HepG2 (cell line): ENCODE measurements around the gene MRPL50. TPM values are rescaled to one million over a fixed set of nuclear protein-coding genes. Genes with fewer than 3 reads are reported as not detected.
A peak's percentile ranks its signal among the peaks of the same experiment; 100 is the strongest.
"Not testable (repeated sequence)": the region's sequence is repeated elsewhere in the genome, so short reads cannot be mapped to it uniquely, and the experiment has no call there.

Experiments
- EP300 ChIP-seq, 3 experiments: sonication (generic) in 1 of 3; formaldehyde crosslinking in 1 of 3; IDR thresholded peaks; 2 replicates each; pipeline versions ENCODE4 v1.5.1 to v1.6.1; 2011 to 2020; ENCODE audit warnings: low read depth in 2 of 3, low read length in 2 of 3, borderline replicate concordance in 1 of 3, improper control_type of control experiment in 1 of 3, mild to moderate bottlenecking in 1 of 3, missing genetic modification reagents in 1 of 3, moderate library complexity in 1 of 3
- HOMEZ ChIP-seq: IDR thresholded peaks from 2 replicates; pipeline ENCODE4 v1.6.1; 2016; ENCODE audit warnings: low read depth
- MAF1 ChIP-seq: sonication (generic); formaldehyde crosslinking; IDR thresholded peaks from 2 replicates; pipeline ENCODE4 v1.5.0; 2020; ENCODE audit warnings: missing genetic modification reagents, borderline replicate concordance
- NCOA2 ChIP-seq: sonication (generic); formaldehyde crosslinking; IDR thresholded peaks from 2 replicates; pipeline ENCODE4 v1.8.0; 2022; ENCODE audit warnings: inconsistent platforms
- NR2C2 ChIP-seq: sonication (generic); formaldehyde crosslinking; IDR thresholded peaks from 2 replicates; pipeline ENCODE4 v1.4.0; 2020; ENCODE audit warnings: missing genetic modification reagents, mild to moderate bottlenecking, moderate library complexity, borderline replicate concordance
- NR2F1 ChIP-seq, 2 experiments: fragments of 450-650 bp in 1 of 2; formaldehyde crosslinking in 1 of 2; IDR thresholded peaks; 2 replicates each; pipeline versions ENCODE4 v1.5.0 to v1.6.1; 2016 to 2020; ENCODE audit warnings: mild to moderate bottlenecking in 1 of 2, missing compliant biosample characterization in 1 of 2, missing genetic modification reagents in 1 of 2, moderate library complexity in 1 of 2
- SOX6 ChIP-seq, 2 experiments: fragments of 450-650 bp in 1 of 2; sonication (generic) in 1 of 2; formaldehyde crosslinking in 1 of 2; IDR thresholded peaks; 2 replicates each; pipeline versions ENCODE4 v1.4.0 to v1.6.1; 2017 to 2020; ENCODE audit warnings: antibody characterized with exemption in 1 of 2, mild to moderate bottlenecking in 1 of 2, missing genetic modification reagents in 1 of 2
- TBP ChIP-seq: sonication (generic); formaldehyde crosslinking; IDR thresholded peaks from 2 replicates; pipeline ENCODE4 v1.5.0; 2020; ENCODE audit warnings: missing genetic modification reagents
- ZBTB14 ChIP-seq: sonication (generic); formaldehyde crosslinking; IDR thresholded peaks from 2 replicates; pipeline ENCODE4 v1.4.0; 2020; ENCODE audit warnings: missing genetic modification reagents
- ZMYM2 ChIP-seq: sonication (generic); formaldehyde crosslinking; IDR thresholded peaks from 2 replicates; pipeline ENCODE4 v1.8.0; 2022; ENCODE audit warnings: mild to moderate bottlenecking, missing genetic modification reagents
- ZNF256 ChIP-seq: sonication (generic); formaldehyde crosslinking; conservative IDR thresholded peaks from 2 replicates; pipeline ENCODE4 v1.4.0; 2020; ENCODE audit warnings: missing genetic modification reagents
- ZNF777 ChIP-seq: sonication (generic); formaldehyde crosslinking; IDR thresholded peaks from 2 replicates; pipeline ENCODE4 v1.4.0; 2020; ENCODE audit warnings: missing genetic modification reagents
- polyA plus RNA-seq, 8 experiments: library from polyadenylated mRNA; depleted of rRNA in 3 of 8; stranded (reverse) in 7 of 8; unstranded in 1 of 8; fragments of >200 nt; fragmentation: Illumina TruSeq in 4 of 8; extraction: Trizol in 4 of 8; gene quantifications; 2 replicates each; pipeline versions ENCODE4 v1.2.1 to v1.2.3, GENCODE V29; 2011 to 2016; ENCODE audit warnings: low read depth in 4 of 8, missing spikeins in 1 of 8, mixed read lengths in 1 of 8; ENCODE audit not compliant: insufficient read depth in 1 of 8
- total RNA-seq, 5 experiments: library from RNA; depleted of rRNA; stranded (reverse); fragments of >200 nt; fragmentation: Illumina TruSeq; extraction: Trizol; gene quantifications; 2 replicates each; pipeline ENCODE4 v1.2.3, GENCODE V29; 2016; ENCODE audit warnings: low read depth in 1 of 5
- TF ChIP-seq, protein P1 (sequence below): sonication (generic); formaldehyde crosslinking; IDR thresholded peaks from 2 replicates; pipeline ENCODE4 v1.4.0; 2020; ENCODE audit warnings: missing genetic modification reagents
- TF ChIP-seq, protein P2 (sequence below): sonication (generic); formaldehyde crosslinking; IDR thresholded peaks from 2 replicates; pipeline ENCODE4 v1.4.0; 2020; ENCODE audit warnings: mild to moderate bottlenecking, missing genetic modification reagents, borderline replicate concordance
- TF ChIP-seq, protein P3 (sequence below): sonication (generic); formaldehyde crosslinking; IDR thresholded peaks from 2 replicates; pipeline ENCODE4 v1.8.0; 2022; ENCODE audit warnings: mild to moderate bottlenecking, missing genetic modification reagents, borderline replicate concordance

The MRPL50 gene
- total and polyA plus RNA-seq, 2 of the 13 experiments (the other 11 are each of a cell fraction or from before 2014, with no cell fraction given): 37.1 to 70.0 TPM

GRCh38 chr9:101384873-101385536, 13.4 kb downstream of the MRPL50 start, which contains the start of gene BAAT (continued):
- 0 out of 2 replicates have a peak, but pooled peaks have one; percentile 50 for TF ChIP-seq ZMYM2 (CRISPR knock-in tag)
- TF ChIP-seq, protein P1, sequence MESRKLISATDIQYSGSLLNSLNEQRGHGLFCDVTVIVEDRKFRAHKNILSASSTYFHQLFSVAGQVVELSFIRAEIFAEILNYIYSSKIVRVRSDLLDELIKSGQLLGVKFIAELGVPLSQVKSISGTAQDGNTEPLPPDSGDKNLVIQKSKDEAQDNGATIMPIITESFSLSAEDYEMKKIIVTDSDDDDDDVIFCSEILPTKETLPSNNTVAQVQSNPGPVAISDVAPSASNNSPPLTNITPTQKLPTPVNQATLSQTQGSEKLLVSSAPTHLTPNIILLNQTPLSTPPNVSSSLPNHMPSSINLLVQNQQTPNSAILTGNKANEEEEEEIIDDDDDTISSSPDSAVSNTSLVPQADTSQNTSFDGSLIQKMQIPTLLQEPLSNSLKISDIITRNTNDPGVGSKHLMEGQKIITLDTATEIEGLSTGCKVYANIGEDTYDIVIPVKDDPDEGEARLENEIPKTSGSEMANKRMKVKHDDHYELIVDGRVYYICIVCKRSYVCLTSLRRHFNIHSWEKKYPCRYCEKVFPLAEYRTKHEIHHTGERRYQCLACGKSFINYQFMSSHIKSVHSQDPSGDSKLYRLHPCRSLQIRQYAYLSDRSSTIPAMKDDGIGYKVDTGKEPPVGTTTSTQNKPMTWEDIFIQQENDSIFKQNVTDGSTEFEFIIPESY (CRISPR knock-in tag): peak; percentile 86
- 0 out of 2 replicates have a peak, but pooled peaks have one; percentile 27 for TF ChIP-seq ZNF777 (CRISPR knock-in tag)
- TF ChIP-seq NCOA2 (CRISPR knock-in tag): peak; percentile 14; the same call in 1 of the 2 replicates
- TF ChIP-seq, protein P2, sequence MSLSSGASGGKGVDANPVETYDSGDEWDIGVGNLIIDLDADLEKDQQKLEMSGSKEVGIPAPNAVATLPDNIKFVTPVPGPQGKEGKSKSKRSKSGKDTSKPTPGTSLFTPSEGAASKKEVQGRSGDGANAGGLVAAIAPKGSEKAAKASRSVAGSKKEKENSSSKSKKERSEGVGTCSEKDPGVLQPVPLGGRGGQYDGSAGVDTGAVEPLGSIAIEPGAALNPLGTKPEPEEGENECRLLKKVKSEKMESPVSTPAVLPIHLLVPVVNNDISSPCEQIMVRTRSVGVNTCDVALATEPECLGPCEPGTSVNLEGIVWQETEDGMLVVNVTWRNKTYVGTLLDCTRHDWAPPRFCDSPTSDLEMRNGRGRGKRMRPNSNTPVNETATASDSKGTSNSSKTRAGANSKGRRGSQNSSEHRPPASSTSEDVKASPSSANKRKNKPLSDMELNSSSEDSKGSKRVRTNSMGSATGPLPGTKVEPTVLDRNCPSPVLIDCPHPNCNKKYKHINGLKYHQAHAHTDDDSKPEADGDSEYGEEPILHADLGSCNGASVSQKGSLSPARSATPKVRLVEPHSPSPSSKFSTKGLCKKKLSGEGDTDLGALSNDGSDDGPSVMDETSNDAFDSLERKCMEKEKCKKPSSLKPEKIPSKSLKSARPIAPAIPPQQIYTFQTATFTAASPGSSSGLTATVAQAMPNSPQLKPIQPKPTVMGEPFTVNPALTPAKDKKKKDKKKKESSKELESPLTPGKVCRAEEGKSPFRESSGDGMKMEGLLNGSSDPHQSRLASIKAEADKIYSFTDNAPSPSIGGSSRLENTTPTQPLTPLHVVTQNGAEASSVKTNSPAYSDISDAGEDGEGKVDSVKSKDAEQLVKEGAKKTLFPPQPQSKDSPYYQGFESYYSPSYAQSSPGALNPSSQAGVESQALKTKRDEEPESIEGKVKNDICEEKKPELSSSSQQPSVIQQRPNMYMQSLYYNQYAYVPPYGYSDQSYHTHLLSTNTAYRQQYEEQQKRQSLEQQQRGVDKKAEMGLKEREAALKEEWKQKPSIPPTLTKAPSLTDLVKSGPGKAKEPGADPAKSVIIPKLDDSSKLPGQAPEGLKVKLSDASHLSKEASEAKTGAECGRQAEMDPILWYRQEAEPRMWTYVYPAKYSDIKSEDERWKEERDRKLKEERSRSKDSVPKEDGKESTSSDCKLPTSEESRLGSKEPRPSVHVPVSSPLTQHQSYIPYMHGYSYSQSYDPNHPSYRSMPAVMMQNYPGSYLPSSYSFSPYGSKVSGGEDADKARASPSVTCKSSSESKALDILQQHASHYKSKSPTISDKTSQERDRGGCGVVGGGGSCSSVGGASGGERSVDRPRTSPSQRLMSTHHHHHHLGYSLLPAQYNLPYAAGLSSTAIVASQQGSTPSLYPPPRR (CRISPR knock-in tag): 0 out of 2 replicates have a peak, but pooled peaks have one; percentile 18
- peak; percentile 47 to 68; a peak in 3 of 4 replicates for TF ChIP-seq NR2F1 (CRISPR knock-in tag; IDR thresholded peaks at IDR 0.05)
- TF ChIP-seq SOX6 (IDR thresholded peaks at IDR 0.05): not testable (repeated sequence)
- TF ChIP-seq SOX6 (CRISPR knock-in tag; IDR thresholded peaks at IDR 0.05): 0 out of 2 replicates have a peak, but pooled peaks have one; percentile 17
- 0 out of 2 replicates have a peak, but pooled peaks have one; percentile 28 for TF ChIP-seq ZNF256
- TF ChIP-seq NR2C2 (CRISPR knock-in tag): peak; percentile 73
- TF ChIP-seq, protein P3, sequence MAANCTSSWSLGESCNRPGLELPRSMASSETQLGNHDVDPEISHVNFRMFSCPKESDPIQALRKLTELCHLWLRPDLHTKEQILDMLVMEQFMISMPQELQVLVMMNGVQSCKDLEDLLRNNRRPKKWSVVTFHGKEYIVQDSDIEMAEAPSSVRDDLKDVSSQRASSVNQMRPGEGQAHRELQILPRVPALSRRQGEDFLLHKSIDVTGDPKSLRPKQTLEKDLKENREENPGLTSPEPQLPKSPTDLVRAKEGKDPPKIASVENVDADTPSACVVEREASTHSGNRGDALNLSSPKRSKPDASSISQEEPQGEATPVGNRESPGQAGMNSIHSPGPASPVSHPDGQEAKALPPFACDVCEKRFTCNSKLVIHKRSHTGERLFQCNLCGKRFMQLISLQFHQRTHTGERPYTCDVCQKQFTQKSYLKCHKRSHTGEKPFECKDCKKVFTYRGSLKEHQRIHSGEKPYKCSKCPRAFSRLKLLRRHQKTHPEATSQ (CRISPR knock-in tag): 0 out of 2 replicates have a peak, but pooled peaks have one; percentile 34
- TF ChIP-seq EP300 (IDR thresholded peaks at IDR 0.05; ENCODE audit: low read depth in 2 of 2, low read length in 2 of 2): peak in 1 of 2 experiments; percentile 61; a peak in 2 of 4 replicates
- peak; percentile 13; the same call in 1 of the 2 replicates for TF ChIP-seq EP300 (CRISPR knock-in tag; IDR thresholded peaks at IDR 0.05; ENCODE audit: borderline replicate concordance)
- TF ChIP-seq ZBTB14 (CRISPR knock-in tag): 0 out of 2 replicates have a peak, but pooled peaks have one; percentile 20
- TF ChIP-seq HOMEZ (CRISPR knock-in tag): peak; percentile 86; the same call in 1 of the 2 replicates
- TF ChIP-seq TBP: 0 out of 2 replicates have a peak, but pooled peaks have one; percentile 57
- TF ChIP-seq MAF1 (CRISPR knock-in tag): 0 out of 2 replicates have a peak, but pooled peaks have one; percentile 63
